GM19193 (cell line): ENCODE data around the gene RPUSD1.

Experiments
- POLR2A ChIP-seq: IDR thresholded peaks from 4 replicates; pipeline ENCODE4 v1.6.1; 2011; ENCODE audit not compliant: insufficient read depth, insufficient read length; ENCODE audit errors: extremely low read depth

RPUSD1 gene

GRCh38 chr16:803754-804080, 15.5 kb upstream of the RPUSD1 start:
- TF ChIP-seq POLR2A, result no peak

DNA sequence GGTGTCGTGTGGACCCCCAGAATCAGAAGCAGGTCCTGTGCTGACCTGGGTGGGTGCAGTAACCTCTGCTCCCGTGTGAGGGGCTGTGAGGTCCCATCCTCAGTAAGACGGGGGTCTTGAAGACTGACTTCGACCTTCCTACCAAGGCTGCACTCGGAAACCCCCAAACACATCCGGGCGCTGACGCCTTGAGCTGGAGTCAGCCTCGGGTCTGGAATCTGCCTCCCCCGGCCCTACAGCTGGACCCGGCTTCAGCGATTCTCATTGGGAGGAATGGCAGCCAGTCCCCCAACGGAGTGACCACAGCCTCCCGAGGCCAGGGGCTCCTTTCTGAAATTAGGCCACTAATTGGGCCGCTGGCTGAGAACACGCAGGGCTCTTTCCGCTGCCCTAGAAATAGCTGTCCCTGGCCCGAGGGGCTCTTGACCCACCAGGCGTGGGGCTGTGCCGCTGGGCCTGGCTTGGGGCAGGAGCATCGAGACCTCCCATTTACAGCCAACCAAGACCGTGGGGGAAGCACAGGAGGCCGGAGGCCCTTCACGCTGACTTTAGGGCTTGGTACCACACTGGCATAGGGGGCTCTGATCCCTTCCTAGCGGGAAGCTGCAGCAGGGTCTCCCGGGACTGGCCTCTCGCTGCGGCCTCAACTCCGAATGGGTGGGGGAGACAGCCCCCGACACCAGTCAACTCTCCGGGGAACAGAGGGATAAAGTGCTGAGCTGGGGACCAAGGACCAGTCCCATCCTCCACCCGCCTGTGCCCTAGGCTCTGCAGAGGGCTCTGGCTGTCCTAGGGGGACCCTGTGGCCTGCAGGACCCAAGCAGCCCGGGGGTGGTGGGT, 15.0 kb upstream of the RPUSD1 start:
- no peak for TF ChIP-seq POLR2A

DNA sequence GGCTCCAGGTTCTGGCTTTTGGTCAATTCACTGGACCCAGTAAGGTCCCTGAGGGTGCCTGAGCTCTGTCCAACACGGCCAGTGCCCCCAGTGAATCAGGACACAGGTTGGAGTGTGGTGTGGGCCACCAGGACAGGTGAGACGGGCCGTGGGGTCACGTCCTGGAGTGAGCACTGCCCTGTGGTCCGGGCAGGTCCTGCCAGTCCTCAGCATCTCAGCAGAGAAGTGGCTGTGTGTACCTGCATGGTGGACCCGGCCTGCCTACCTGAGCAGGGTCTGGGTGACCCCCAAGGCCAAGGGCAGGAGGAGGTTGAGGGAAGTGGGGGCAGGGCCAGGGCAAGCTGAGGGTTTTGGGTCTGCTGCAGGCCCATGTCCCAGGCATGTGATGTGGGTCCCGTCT, 14.3 kb upstream of the RPUSD1 start:
- TF ChIP-seq POLR2A, result no peak

GRCh38 chr16:801584-802363, 13.6 kb upstream of the RPUSD1 start:
- no peak for TF ChIP-seq POLR2A

DNA sequence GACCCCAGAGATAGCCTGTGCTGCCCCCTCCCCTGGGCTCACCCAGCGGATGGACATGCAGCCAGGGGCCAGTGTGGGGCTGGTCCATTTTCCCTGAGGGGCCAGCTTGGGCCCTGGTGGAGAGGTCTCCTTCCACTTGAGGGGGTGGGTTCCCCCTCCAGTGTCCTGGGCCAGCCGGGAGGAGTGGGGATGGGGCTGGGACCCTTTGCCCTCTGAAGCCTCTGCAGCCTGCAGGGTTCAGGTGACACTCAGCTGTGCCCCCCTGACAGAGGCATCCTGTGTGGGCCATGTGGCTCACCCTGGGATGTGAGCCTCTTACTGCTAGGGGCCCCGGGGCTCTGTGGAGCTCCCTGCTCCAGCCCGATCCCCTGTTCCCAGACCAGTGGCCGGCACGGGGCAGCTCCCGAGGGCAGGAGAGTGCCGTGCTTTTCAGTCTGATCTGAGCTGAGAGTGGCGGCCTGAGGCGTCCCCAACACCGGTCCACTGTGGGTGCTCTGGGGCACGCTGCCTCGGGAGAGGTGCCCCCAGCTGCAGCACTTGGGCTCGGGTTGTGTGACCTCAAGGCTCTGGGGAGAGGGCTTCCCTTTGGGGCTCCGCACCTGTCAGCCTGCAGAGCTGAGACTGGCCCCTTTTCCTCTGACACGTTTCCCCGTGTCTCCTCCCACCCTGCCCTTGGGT, 12.8 kb upstream of the RPUSD1 start:
- no peak for TF ChIP-seq POLR2A

DNA sequence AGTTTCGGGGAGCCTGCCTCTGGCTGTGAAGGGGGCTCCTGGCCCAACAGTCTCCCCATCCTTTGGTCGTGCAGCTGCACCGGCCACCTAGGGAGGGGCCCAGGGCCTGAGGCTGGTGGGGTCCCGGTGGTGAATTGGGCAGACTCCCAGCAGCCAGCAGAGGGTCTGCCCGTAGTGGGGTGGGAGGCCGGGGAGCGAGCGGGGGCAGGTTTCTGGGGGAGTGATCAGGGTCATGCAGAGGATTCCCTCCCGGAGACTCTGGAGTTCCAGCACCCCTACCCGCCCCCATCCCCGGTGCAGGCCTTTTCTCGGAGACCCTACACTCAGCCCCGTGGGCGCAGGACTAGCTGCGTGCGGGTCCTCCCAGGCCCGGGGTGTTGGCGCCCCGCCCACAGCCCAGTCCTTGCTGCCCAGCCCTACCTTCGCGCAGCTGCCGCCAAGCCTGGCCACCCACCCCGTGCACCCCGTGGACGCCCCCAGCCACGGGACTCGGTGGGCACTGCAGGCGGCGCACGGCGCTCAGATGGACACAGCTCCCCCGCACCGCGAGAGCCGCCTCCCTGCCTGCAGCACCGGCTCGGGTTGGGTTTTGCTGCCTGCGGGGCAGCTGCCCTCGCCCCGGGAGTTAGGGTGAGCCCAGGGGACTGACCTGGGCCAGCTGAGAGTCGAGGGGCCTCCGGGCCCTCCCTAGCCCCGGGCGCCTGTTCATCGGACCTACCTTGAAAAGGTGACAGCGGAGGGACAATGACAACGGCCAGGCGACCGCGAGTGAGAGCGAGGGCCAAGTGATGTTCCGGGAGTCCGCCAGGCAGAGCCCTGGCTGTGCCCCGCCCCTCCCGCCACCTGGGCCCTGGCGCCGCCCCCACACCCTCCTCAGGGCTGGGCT, 12.0 kb upstream of the RPUSD1 start, which contains the start of gene GNG13:
Gene GNG13 (minus strand): TSS at position 787 of the 886 bp plus-strand sequence. CDS start 1,657 bp downstream, outside the sequence.
- no peak for TF ChIP-seq POLR2A

- no peak for TF ChIP-seq POLR2A
Observed at GRCh38 chr16:799111-799947, 11.1 kb upstream of the RPUSD1 start.

DNA sequence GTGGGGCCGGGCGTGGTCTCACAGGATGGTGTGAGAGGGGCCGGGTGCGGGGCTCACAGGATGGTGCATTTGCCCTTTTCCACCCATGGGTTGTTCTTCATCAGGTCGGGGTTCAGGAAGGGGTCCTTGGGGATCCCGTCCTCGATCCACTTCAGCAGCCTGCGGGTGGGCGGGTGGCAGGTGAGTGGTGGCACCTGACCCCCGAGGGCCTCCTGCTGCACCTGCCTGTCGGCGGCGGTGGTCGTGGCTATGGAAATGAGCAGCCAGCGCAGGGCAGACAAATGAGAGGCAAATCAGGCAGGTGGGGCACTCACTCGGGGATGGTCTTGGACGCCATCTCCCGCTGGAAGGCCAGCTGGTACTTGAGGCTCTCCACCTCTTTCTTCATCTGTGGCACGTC, 10.5 kb upstream of the RPUSD1 start:
- TF ChIP-seq POLR2A, result no peak

DNA sequence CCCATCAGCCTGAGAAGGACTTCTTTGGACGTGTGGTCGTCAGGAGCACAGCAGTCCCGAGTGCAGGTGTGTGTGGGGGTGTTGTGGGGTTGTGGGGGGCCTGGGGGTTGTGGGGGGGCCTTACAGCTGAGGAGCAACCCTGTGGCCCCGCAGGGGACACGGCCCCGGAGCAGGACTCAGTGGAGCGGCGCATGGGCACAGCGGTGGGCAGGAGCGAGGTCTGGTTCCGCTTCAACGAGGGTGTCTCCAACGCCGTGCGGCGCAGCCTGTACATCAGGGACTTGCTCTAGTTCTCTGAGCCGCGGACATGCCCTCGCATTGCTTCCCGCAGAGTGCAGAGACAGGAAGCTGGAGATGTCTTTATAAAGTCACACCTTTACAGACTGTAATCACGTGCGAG, 9.5 kb upstream of the RPUSD1 start:
- no peak for TF ChIP-seq POLR2A

GRCh38 chr16:797120-797420, 8.9 kb upstream of the RPUSD1 start:
- TF ChIP-seq POLR2A, result no peak

DNA sequence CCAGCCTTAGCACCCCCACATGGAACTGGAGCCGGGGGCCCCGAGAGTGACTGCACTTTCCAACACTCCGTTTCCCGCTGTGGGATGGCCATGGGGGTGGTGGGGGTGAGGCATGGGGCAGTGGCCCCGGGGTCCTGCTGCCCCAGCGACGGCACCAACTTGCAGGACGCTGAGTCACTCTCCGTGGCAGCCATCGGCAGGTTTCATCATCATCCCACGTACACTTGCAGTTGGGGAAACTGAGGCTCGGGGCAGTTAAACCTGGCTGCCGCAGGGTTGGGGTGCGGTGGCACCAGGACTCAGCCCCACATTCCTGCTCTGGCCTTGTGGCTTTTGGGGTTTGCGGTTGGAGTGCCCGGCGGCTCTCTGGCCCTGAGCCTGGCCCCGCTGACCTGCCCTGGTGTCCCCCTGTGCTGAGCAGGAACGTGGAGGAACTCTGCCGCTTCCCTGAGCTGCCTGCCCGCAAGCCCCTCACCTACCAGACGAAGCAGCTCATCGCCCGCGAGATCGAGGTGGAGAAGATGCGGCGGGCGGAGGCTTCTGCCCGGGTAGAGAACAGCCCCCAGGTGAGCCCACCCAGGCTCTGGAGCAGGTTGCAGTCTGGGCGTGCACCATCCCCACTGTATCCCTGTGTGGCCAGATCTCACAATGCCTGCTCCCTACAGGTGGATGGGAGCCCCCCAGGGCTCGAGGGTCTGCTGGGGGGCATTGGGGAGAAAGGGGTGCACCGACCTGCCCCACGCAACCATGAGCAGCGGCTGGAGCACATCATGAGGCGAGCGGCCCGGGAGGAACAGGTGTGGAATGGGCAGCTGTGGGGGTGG, 8.3 kb upstream of the RPUSD1 start:
- TF ChIP-seq POLR2A, result no peak

GRCh38 chr16:795580-796229, 7.5 kb upstream of the RPUSD1 start:
- TF ChIP-seq POLR2A, result no peak
